ENCODE measurements around the gene GET4.
"Not testable (repeated sequence)": the region's sequence is repeated elsewhere in the genome, so short reads cannot be mapped to it uniquely, and the experiment has no call there.

- TF ChIP-seq CTCF (optimal IDR thresholded peaks at IDR 0.05 in 1 of 3, IDR thresholded peaks at IDR 0.05 in 1 of 3, conservative IDR thresholded peaks at IDR 0.05 in 1 of 3; ENCODE audit: extremely low read depth in 1 of 3, insufficient read depth in 2 of 3, low read length in 3 of 3); EZH2 (IDR thresholded peaks at IDR 0.05; ENCODE audit: low read length): not testable (repeated sequence)
Measured at GRCh38 chr7:847728-848127, 28.6 kb upstream of the GET4 start.
